OCI-LY7 (cell line): ENCODE data around the gene KRTAP9-7. TPM values are rescaled to one million over a fixed set of nuclear protein-coding genes. Genes with fewer than 3 reads are reported as not detected.

Experiments
- BruUV-seq: library from RNA; stranded (reverse); fragments of 400-500 nt; replicated peaks from 2 replicates; lab custom pipeline; 2021; lab: Mats Ljungman, UMichigan
- CTCF ChIA-PET: fragments of 300-600 bp; sonication (Branson Sonifier 250); formaldehyde crosslinking; loops from one replicate; lab custom pipeline; 2022; ENCODE audit warnings: antibody characterized with exemption; ENCODE audit not compliant: unreplicated experiment; lab: Charles Lee
- POLR2A ChIA-PET: fragments of 300-600 bp; sonication (Branson Sonifier 250); formaldehyde crosslinking; loops from one replicate; lab custom pipeline; 2022; ENCODE audit warnings: antibody characterized with exemption; lab: Charles Lee
- DNase-seq: peaks from one replicate; pipeline ENCODE4 v3.0.0-alpha.2; 2015; ENCODE audit warnings: low spot score
- H2AFZ ChIP-seq: fragments of 200-600 bp; sonication (generic), shearing (Covaris generic); 2 replicates; pipeline ENCODE4 v1.6.1; 2014; ENCODE audit warnings: mild to moderate bottlenecking, antibody characterized with exemption, low read length, moderate library complexity
- H3K27ac ChIP-seq: fragments of 200-600 bp; sonication (generic); 2 replicates; pipeline ENCODE4 v1.5.1; 2014; ENCODE audit warnings: mixed run types, low read depth, mild to moderate bottlenecking, moderate library complexity, low read length, inconsistent platforms; ENCODE audit not compliant: poor library complexity, severe bottlenecking
- H3K36me3 ChIP-seq: fragments of 200-600 bp; sonication (generic); 2 replicates; pipeline ENCODE4 v1.6.1; 2014; ENCODE audit warnings: mild to moderate bottlenecking, antibody characterized with exemption, low read length, moderate library complexity, mixed read lengths; ENCODE audit not compliant: insufficient read depth
- H3K4me1 ChIP-seq: fragments of 200-600 bp; sonication (generic); 2 replicates; pipeline ENCODE4 v1.5.1; 2014; ENCODE audit warnings: mild to moderate bottlenecking, low read length; ENCODE audit not compliant: insufficient read depth, poor library complexity, severe bottlenecking
- H3K4me2 ChIP-seq: fragments of 200-600 bp; sonication (generic); 2 replicates; pipeline ENCODE4 v1.6.1; 2014; ENCODE audit warnings: mild to moderate bottlenecking, low read length
- H3K4me3 ChIP-seq: fragments of 200-600 bp; sonication (generic); 2 replicates; pipeline ENCODE4 v1.5.1; 2014; ENCODE audit warnings: mild to moderate bottlenecking, low read depth, low read length; ENCODE audit not compliant: poor library complexity, severe bottlenecking
- H3K79me2 ChIP-seq: fragments of 200-600 bp; sonication (generic); 2 replicates; pipeline ENCODE4 v1.6.1; 2016; ENCODE audit warnings: low read depth, mild to moderate bottlenecking, low read length, moderate library complexity, mixed read lengths; ENCODE audit not compliant: insufficient read depth
- H3K9me2 ChIP-seq: fragments of 200-600 bp; sonication (generic); 2 replicates; pipeline ENCODE4 v1.6.1; 2016; ENCODE audit warnings: mild to moderate bottlenecking, low read length, mixed read lengths; ENCODE audit not compliant: insufficient read depth
- H3K9me3 ChIP-seq: fragments of 200-600 bp; sonication (generic); 2 replicates; pipeline ENCODE4 v1.6.1; 2014; ENCODE audit warnings: mild to moderate bottlenecking, mixed run types, low read length, mixed read lengths
- H4K20me1 ChIP-seq: fragments of 200-600 bp; sonication (generic); 2 replicates; pipeline ENCODE4 v1.6.1; 2014; ENCODE audit warnings: mild to moderate bottlenecking, antibody characterized with exemption, low read length, moderate library complexity, mixed read lengths; ENCODE audit not compliant: insufficient read depth
- EZH2phosphoT487 ChIP-seq: fragments of 200-600 bp; sonication (generic); IDR thresholded peaks from 2 replicates; pipeline ENCODE4 v1.6.1; 2018; ENCODE audit warnings: low read depth, borderline replicate concordance, mild to moderate bottlenecking, mixed run types, antibody characterized with exemption, low read length, moderate library complexity, mixed read lengths
- intact Hi-C: fragments of 100-400 bp; cut with micrococcal nuclease; formaldehyde crosslinking; loops from one replicate; pipeline ENCODE4 v1.10.0; 2022; ENCODE audit not compliant: unreplicated experiment
- total RNA-seq, 2 experiments: library from RNA; depleted of rRNA in 1 of 2; stranded (reverse); fragments of >200 nt in 1 of 2; shearing (Covaris generic) in 1 of 2; gene quantifications; 2 replicates each; pipeline ENCODE4 v1.2.3, GENCODE V29; 2014 to 2022
- TF ChIP-seq, protein P1 (sequence below): fragments of 200-600 bp; sonication (generic); conservative IDR thresholded peaks from 2 replicates; pipeline ENCODE4 v1.5.1; 2014; ENCODE audit warnings: mild to moderate bottlenecking, antibody characterized with exemption, low read length, moderate library complexity, mixed read lengths

The KRTAP9-7 gene
- total RNA-seq, 2 experiments from 2014 or later, result not detected

DNA sequence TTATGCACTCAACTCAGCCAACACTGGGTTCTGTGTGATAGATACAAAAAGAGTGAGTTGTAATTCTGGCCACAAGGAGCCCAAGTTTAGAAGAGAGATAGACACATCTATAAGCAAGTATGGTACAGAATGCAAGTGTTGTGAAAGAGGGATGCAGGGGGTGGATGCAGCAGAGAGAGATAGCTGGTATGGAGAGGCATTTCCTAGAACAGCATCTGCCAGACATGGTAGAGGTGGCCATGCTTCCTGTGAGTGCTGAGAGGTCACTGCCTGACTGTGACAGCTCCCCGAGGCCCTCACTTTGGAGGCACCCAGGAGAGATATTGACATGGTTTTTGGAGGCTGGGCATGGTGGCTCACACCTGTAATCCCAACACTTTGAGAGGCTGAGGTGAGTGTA lies 35.6 kb downstream of the KRTAP9-7 start:
- CTCF ChIA-PET, result no interaction called here
- BruUV-seq, result no TSS peak
- Histone ChIP-seq H2AFZ (no peak overlapping the region), H3K4me2 (no peak overlapping the region), H3K79me2 (no peaks in the 10 kb centered on the region), H3K4me3 (no peak overlapping the region), H3K9me3 (no peaks in the 10 kb centered on the region), H3K9me2 (no peaks in the 10 kb centered on the region), H3K4me1 (peaks cover 10% of the 10 kb centered on the region), H4K20me1 (no peaks in the 10 kb centered on the region), H3K27ac (no peak overlapping the region), H3K36me3 (no peaks in the 10 kb centered on the region)
- intact Hi-C loops, result no loop called here
- POLR2A ChIA-PET, result no interaction called here
- no peak for DNase-seq
- TF ChIP-seq EZH2phosphoT487, result no peak
- TF ChIP-seq, protein P1, sequence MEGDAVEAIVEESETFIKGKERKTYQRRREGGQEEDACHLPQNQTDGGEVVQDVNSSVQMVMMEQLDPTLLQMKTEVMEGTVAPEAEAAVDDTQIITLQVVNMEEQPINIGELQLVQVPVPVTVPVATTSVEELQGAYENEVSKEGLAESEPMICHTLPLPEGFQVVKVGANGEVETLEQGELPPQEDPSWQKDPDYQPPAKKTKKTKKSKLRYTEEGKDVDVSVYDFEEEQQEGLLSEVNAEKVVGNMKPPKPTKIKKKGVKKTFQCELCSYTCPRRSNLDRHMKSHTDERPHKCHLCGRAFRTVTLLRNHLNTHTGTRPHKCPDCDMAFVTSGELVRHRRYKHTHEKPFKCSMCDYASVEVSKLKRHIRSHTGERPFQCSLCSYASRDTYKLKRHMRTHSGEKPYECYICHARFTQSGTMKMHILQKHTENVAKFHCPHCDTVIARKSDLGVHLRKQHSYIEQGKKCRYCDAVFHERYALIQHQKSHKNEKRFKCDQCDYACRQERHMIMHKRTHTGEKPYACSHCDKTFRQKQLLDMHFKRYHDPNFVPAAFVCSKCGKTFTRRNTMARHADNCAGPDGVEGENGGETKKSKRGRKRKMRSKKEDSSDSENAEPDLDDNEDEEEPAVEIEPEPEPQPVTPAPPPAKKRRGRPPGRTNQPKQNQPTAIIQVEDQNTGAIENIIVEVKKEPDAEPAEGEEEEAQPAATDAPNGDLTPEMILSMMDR, result no peak

DNA sequence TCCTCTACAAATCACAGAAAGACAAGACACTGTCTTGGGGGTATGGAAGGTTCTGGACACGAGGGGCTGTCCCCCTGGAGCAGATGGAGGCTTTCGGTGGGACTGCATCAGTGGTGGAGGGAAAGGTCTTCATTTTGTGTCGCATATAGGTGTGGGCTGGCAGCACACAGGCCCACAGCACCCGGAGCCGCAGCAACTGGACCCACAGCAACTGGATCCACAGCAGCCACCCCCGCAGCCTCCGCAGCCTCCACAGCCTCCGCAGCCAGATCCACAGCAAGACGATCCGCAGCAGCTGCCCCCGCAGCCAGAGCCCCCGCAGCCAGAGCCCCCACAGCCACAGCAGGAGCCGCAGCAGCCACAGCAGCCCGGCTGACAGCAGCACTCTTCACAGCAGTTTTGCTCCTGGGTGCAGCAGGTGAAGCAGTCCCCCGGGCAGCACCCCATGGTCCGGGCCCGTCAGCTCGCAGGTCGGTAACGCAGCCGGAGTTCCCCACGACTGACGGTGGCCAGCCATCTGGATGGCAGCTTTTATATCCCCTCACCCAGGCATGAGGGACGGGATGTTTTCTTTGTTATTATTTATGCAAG lies 39.8 kb downstream of the KRTAP9-7 start, which contains the start of gene KRTAP17-1:
TSS of gene KRTAP17-1 (minus strand) at position 507 of the 591 bp plus-strand sequence. CDS start at position 447, 60 bp downstream.
- no peak for TF ChIP-seq EZH2phosphoT487
- TF ChIP-seq, protein P1, result no peak
- intact Hi-C loops, result no loop called here
- Histone ChIP-seq H3K4me1 (no peaks in the 10 kb centered on the region), H3K9me3 (no peaks in the 10 kb centered on the region), H3K9me2 (no peaks in the 10 kb centered on the region), H3K79me2 (no peaks in the 10 kb centered on the region), H4K20me1 (no peaks in the 10 kb centered on the region), H2AFZ (no peak within 1 kb of the TSS), H3K4me2 (no peak within 1 kb of the TSS), H3K27ac (no peak within 1 kb of the TSS), H3K4me3 (no peak within 1 kb of the TSS), H3K36me3 (no peaks in the 10 kb centered on the region)
- CTCF ChIA-PET, result no interaction called here
- no TSS peak for BruUV-seq
- POLR2A ChIA-PET, result interaction anchor here (0.6 kb wide), 1 partner anchor 1166 kb away, joined by 3 read pairs; no protein-coding TSS in a partner anchor
- DNase-seq, result no peak

DNA sequence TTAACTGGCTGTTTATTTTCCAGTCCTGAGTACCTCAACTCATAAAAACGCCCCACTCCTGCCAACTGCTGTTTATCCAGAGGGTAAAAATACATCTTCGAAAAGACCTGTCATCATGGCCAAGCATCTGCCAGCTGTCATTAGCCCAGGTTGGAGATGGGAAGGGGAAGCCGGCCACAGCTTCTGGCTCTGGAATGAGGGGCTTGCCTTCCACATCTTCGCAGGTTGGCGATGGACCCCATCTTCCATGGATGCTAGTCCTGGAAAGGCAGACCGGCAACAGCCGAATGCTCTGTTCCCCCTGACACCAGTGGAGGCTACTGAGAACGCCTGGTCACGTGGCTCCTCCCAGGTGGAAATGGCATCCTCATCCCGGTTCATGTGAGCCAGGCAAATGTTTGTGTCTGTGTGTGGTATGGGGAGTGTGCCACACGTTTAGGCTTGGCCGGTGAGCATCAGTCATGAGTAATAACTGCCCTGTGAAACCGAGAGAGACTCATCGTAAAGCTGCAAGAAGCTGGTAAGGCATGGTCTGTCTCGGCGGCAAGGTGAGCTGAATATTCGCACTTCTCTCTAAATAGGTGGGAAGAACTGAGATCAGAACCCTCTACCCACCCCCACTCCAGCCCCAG lies 40.4 kb downstream of the KRTAP9-7 start:
- Histone ChIP-seq H3K79me2 (no peaks in the 10 kb centered on the region), H3K9me2 (no peaks in the 10 kb centered on the region), H3K36me3 (no peaks in the 10 kb centered on the region), H2AFZ (no peak overlapping the region), H3K27ac (no peak overlapping the region), H3K4me1 (no peaks in the 10 kb centered on the region), H3K4me2 (no peak overlapping the region), H3K9me3 (no peaks in the 10 kb centered on the region), H3K4me3 (no peak overlapping the region), H4K20me1 (no peaks in the 10 kb centered on the region)
- CTCF ChIA-PET, result no interaction called here
- intact Hi-C loops, result no loop called here
- POLR2A ChIA-PET, result no interaction called here
- no peak for DNase-seq
- no peak for TF ChIP-seq EZH2phosphoT487
- TF ChIP-seq, protein P1, result no peak
- BruUV-seq, result no TSS peak
